B cell (primary cell): ENCODE data around the gene KCTD5. TPM values are rescaled to one million over a fixed set of nuclear protein-coding genes. Genes with fewer than 3 reads are reported as not detected.

Experiments used
- ATAC-seq: fragments of 200-7000 bp; cut with Tn5 transposase; one replicate; pipeline ENCODE4 v1.10.0; 2021; ENCODE audit warnings: low read depth, mild to moderate bottlenecking, moderate number of reproducible peaks, moderate library complexity
- CTCF ChIA-PET: fragments of 350-600 bp; sonication (Branson Sonifier 250); formaldehyde crosslinking; loops from one replicate; lab custom pipeline; 2021; ENCODE audit warnings: antibody characterized with exemption, inconsistent platforms; lab: Charles Lee
- POLR2A ChIA-PET: fragments of 350-600 bp; sonication (Branson Sonifier 250); formaldehyde crosslinking; loops from one replicate; lab custom pipeline; 2021; ENCODE audit warnings: antibody characterized with exemption; lab: Charles Lee
- DNase-seq: peaks from one replicate; pipeline ENCODE4 v3.0.0; 2013
- H2AFZ ChIP-seq: 2 replicates; pipeline ENCODE4 v1.6.1; 2012; ENCODE audit warnings: mild to moderate bottlenecking, low read depth, low read length; ENCODE audit not compliant: insufficient read depth, poor library complexity, severe bottlenecking
- H3K27ac ChIP-seq, 2 donors: 1 replicate in 1 of 2; 2 replicates in 1 of 2; pipeline ENCODE4 v1.5.1; 2012 to 2013; ENCODE audit warnings: low read length in 2 of 2, mild to moderate bottlenecking in 2 of 2, moderate library complexity in 1 of 2
- H3K27me3 ChIP-seq, 4 experiments: fragments of 200-600 bp in 1 of 4; sonication (generic) in 1 of 4; replicated peaks in 1 of 4; 1 replicate in 2 of 4; 2 replicates in 2 of 4; pipeline versions ENCODE4 v1.6.1 to v1.7.0; 2013 to 2016; ENCODE audit warnings: low read length in 3 of 4, mild to moderate bottlenecking in 2 of 4, mixed read lengths in 1 of 4, moderate library complexity in 1 of 4; ENCODE audit not compliant: insufficient read depth in 4 of 4, control insufficient read depth in 3 of 4; ENCODE audit errors: control extremely low read depth in 1 of 4
- H3K36me3 ChIP-seq, 2 experiments: replicated peaks in 1 of 2; 1 replicate in 1 of 2; 2 replicates in 1 of 2; pipeline versions ENCODE4 v1.6.1 to v1.7.1; 2013; ENCODE audit warnings: low read length in 1 of 2; ENCODE audit not compliant: insufficient read depth in 2 of 2, control insufficient read depth in 1 of 2; ENCODE audit errors: control extremely low read depth in 1 of 2, extremely low read depth in 1 of 2
- H3K4me1 ChIP-seq, 2 donors: fragments of 200-600 bp in 1 of 2; sonication (generic) in 1 of 2; 1 replicate in 1 of 2; 2 replicates in 1 of 2; pipeline versions ENCODE4 v1.5.1 to v1.6.1; 2013 to 2017; ENCODE audit warnings: low read length in 2 of 2; ENCODE audit not compliant: control insufficient read depth in 2 of 2, insufficient read depth in 2 of 2
- H3K4me2 ChIP-seq: replicated peaks from 2 replicates; pipeline ENCODE3; 2012; ENCODE audit warnings: mild to moderate bottlenecking, low read depth, low read length; ENCODE audit not compliant: poor library complexity, severe bottlenecking
- H3K4me3 ChIP-seq, 5 experiments: fragments of 200-600 bp in 1 of 5; sonication (generic) in 1 of 5; 1 replicate in 3 of 5; 2 replicates in 2 of 5; pipeline versions ENCODE4 v1.5.1 to v1.7.0; 2011 to 2016; ENCODE audit warnings: low read length in 4 of 5, mild to moderate bottlenecking in 4 of 5, low read depth in 2 of 5, control low read depth in 1 of 5, moderate library complexity in 1 of 5; ENCODE audit not compliant: insufficient read depth in 1 of 5; ENCODE audit errors: control extremely low read depth in 1 of 5, extremely low read depth in 1 of 5
- H3K79me2 ChIP-seq: fragments of 200-600 bp; sonication (generic); one replicate; pipeline ENCODE4 v1.6.0; 2016; ENCODE audit warnings: low read length; ENCODE audit not compliant: control insufficient read depth, insufficient read depth
- H3K9ac ChIP-seq: fragments of 200-600 bp; sonication (generic); 2 replicates; pipeline ENCODE4 v1.6.1; 2017; ENCODE audit warnings: mild to moderate bottlenecking, low read length, moderate library complexity
- H3K9me3 ChIP-seq, 3 donors: one replicate each; pipeline versions ENCODE4 v1.6.1 to v1.7.1; 2013; ENCODE audit warnings: low read length in 2 of 3; ENCODE audit not compliant: control insufficient read depth in 2 of 3, insufficient read depth in 1 of 3; ENCODE audit errors: control extremely low read depth in 1 of 3
- H4K20me1 ChIP-seq: 2 replicates; pipeline ENCODE4 v1.6.0; 2012; ENCODE audit warnings: mild to moderate bottlenecking, low read length; ENCODE audit not compliant: insufficient read depth, control insufficient read depth, poor library complexity, severe bottlenecking
- H3K27ac Mint-ChIP-seq: one replicate; pipeline ENCODE4 v1.8.0; 2021; ENCODE audit warnings: mixed read lengths
- H3K27me3 Mint-ChIP-seq: one replicate; pipeline ENCODE4 v1.8.0; 2021; ENCODE audit warnings: mixed read lengths
- H3K4me1 Mint-ChIP-seq: one replicate; pipeline ENCODE4 v1.8.0; 2021; ENCODE audit warnings: mixed read lengths
- H3K4me3 Mint-ChIP-seq: one replicate; pipeline ENCODE4 v1.8.0; 2021; ENCODE audit warnings: mixed read lengths
- H3K9me3 Mint-ChIP-seq: one replicate; pipeline ENCODE4 v1.8.0; 2022; ENCODE audit warnings: mixed read lengths; ENCODE audit not compliant: insufficient read depth
- CTCF ChIP-seq: fragments of 200-600 bp; IDR thresholded peaks from one replicate; pipeline ENCODE4 v1.8.0; 2022; ENCODE audit warnings: antibody characterized with exemption, mild to moderate bottlenecking
- EZH2 ChIP-seq: IDR thresholded peaks from 2 replicates; pipeline ENCODE4 v1.6.1; 2012; ENCODE audit warnings: borderline replicate concordance, low read depth, mild to moderate bottlenecking, moderate library complexity, low read length; ENCODE audit not compliant: insufficient read depth, poor library complexity, severe bottlenecking
- WGBS: methylation state at CpG from one replicate; pipeline ENCODE4 v1.1.5; 2013; ENCODE audit warnings: missing lambda C conversion rate; ENCODE audit not compliant: insufficient coverage; 5-methylcytosine and 5-hydroxymethylcytosine counted together
- intact Hi-C: fragments of 100-400 bp; cut with micrococcal nuclease; formaldehyde crosslinking; loops from one replicate; pipeline ENCODE4 v1.10.0; 2022
- polyA plus RNA-seq: library from polyadenylated mRNA; depleted of rRNA; stranded (reverse); fragments of >200 nt; gene quantifications from 2 replicates; pipeline ENCODE4 v1.2.3, GENCODE V29; 2012
- total RNA-seq, 2 donors: library from RNA; stranded (reverse); fragments of 120-200 nt in 1 of 2; gene quantifications; 1 replicate in 1 of 2; 2 replicates in 1 of 2; pipeline versions ENCODE4 v1.2.3 to v1.2.4, GENCODE V29; 2013 to 2022

KCTD5 gene
- total and polyA plus RNA-seq, 2 donors (not counting 1 experiment from before 2014, with no cell fraction given): 17.2 to 37.3 TPM

- no peak for DNase-seq
- no peak for ATAC-seq
- WGBS: 96% methylated on average over 32 of the region's 32 CpGs
- Mint-ChIP-seq H3K9me3 (no peaks in the 10 kb centered on the region), H3K27ac (no peak overlapping the region), H3K4me1 (no peaks in the 10 kb centered on the region), H3K27me3 (no peaks in the 10 kb centered on the region), H3K4me3 (no peak overlapping the region)
- H3K36me3 ChIP-seq: peaks cover 3 to 72% of the 10 kb centered on the region in 2 experiments
- H3K9ac ChIP-seq: no peak overlapping the region
- no peak overlapping the region for H3K4me3 ChIP-seq
- H4K20me1 ChIP-seq: peaks cover 74% of the 10 kb centered on the region
- TF ChIP-seq CTCF (no peak), EZH2 (no peak)
- no peaks in the 10 kb centered on the region for H3K4me1 ChIP-seq
- CTCF ChIA-PET: interaction anchor here (0.7 kb wide), 1 partner anchor 12 kb away, joined by 3 read pairs; no protein-coding TSS in a partner anchor
- no peak overlapping the region for H2AFZ ChIP-seq
- H3K27ac ChIP-seq: no peak overlapping the region
- no peaks in the 10 kb centered on the region for H3K9me3 ChIP-seq
- H3K4me2 ChIP-seq: no peak overlapping the region
- peaks cover 47% of the 10 kb centered on the region for H3K79me2 ChIP-seq
- no peaks in the 10 kb centered on the region for H3K27me3 ChIP-seq
- POLR2A ChIA-PET: interaction anchor here (0.6 kb wide), 1 partner anchor 11 kb away, joined by 3 read pairs; no protein-coding TSS in a partner anchor
- intact Hi-C loops: no loop called here
Observed at GRCh38 chr16:2698965-2699750, 16.8 kb downstream of the KCTD5 start.
